AG04449 (cell line): Measurements from ENCODE around the gene DGKD.

Source experiments
- CTCF ChIA-PET: fragments of 350-600 bp; formaldehyde crosslinking; extraction: SDS; loops from one replicate; lab custom pipeline; 2021; ENCODE audit warnings: antibody characterized with exemption; lab: Yijun Ruan, JAX
- POLR2A ChIA-PET: fragments of 400-600, 350-600 bp; formaldehyde crosslinking; extraction: SDS; loops from one replicate; lab custom pipeline; 2020; ENCODE audit warnings: antibody characterized with exemption, inconsistent platforms; lab: Yijun Ruan, JAX
- DNase-seq: peaks from one replicate; pipeline ENCODE4 v3.0.0-alpha.2; 2010; ENCODE audit warnings: low read depth, low spot score
- H3K4me3 ChIP-seq: 2 replicates; pipeline ENCODE4 v1.5.1; 2011; ENCODE audit warnings: low read depth, mild to moderate bottlenecking, control low read depth, low read length
- CTCF ChIP-seq: IDR thresholded peaks from one replicate; pipeline ENCODE4 v1.5.1; 2011; ENCODE audit warnings: mild to moderate bottlenecking, moderate library complexity, low read length, control low read depth, inconsistent platforms; ENCODE audit not compliant: insufficient read depth; ENCODE audit errors: missing control alignments

Gene DGKD

GRCh38 chr2:233470011-233470687, 115.9 kb downstream of the DGKD start:
- ChIA-PET CTCF (no interaction called here), POLR2A (no interaction called here)
- DNase-seq = no peak
- H3K4me3 ChIP-seq = no peak overlapping the region
- TF ChIP-seq CTCF = no peak

- POLR2A ChIA-PET = no interaction called here
- DNase-seq = no peak
- CTCF ChIA-PET = no interaction called here
- no peak for TF ChIP-seq CTCF
- H3K4me3 ChIP-seq = no peak overlapping the region
These were observed 116.5 kb downstream of the DGKD start for GRCh38 chr2:233470839-233471238.

- ChIA-PET CTCF (no interaction called here), POLR2A (no interaction called here)
- TF ChIP-seq CTCF = no peak
- DNase-seq = no peak
- no peak overlapping the region for H3K4me3 ChIP-seq
These were observed 117.2 kb downstream of the DGKD start for GRCh38 chr2:233471291-233472035.

GRCh38 chr2:233473386-233473791, 119.1 kb downstream of the DGKD start:
- POLR2A ChIA-PET = no interaction called here
- DNase-seq = no peak

GRCh38 chr2:233473878-233474277, 119.6 kb downstream of the DGKD start:
- no peak for DNase-seq
- POLR2A ChIA-PET = no interaction called here
- no peak for TF ChIP-seq CTCF
- CTCF ChIA-PET = interaction anchor here (0.6 kb wide), 1 partner anchor 25 kb away, joined by 3 read pairs; no protein-coding TSS in a partner anchor
- no peak overlapping the region for H3K4me3 ChIP-seq

More at GRCh38 chr2:233473386-233473791, 119.1 kb downstream of the DGKD start:
- H3K4me3 ChIP-seq = no peak overlapping the region
- CTCF ChIA-PET = no interaction called here
- TF ChIP-seq CTCF = no peak
